ENCODE measurements around the gene ZBTB1.

The ZBTB1 gene

GRCh38 chr14:64572386-64573104 is 68.0 kb downstream of the ZBTB1 start:
- no peak for DNase-seq (ENCODE audit: low read depth in 3 of 3)

GRCh38 chr14:64573109-64573508 is 68.5 kb downstream of the ZBTB1 start:
- no peak for DNase-seq (ENCODE audit: low read depth in 3 of 3)
